Activated CD4-positive, CD25-positive, alpha-beta regulatory T cell treated with anti-CD3 and anti-CD28 coated beads, Interleukin-2, amount 50 U/mL, for 24 hours (primary cell): Measurements from ENCODE around the gene ZNF232.
"Not testable (repeated sequence)": the region's sequence is repeated elsewhere in the genome, so short reads cannot be mapped to it uniquely, and the experiment has no call there.

Source experiments
- ATAC-seq, 2 donors: fragments of 150-1000 bp; cut with Tn5 transposase; one replicate each; pipeline ENCODE4 v1.10.0; 2021; ENCODE audit warnings: mild to moderate bottlenecking in 1 of 2, moderate library complexity in 1 of 2

ZNF232 gene

GRCh38 chr17:5111402-5112204 lies at the start of gene ZNF232:
Gene ZNF232, minus strand, starts transcription at chr17:5111878. Its CDS starts 56 bp downstream, at chr17:5111822.
- ATAC-seq: peak; percentile 92

GRCh38 chr17:5160702-5161101 lies 49.0 kb upstream of the ZNF232 start:
- ATAC-seq: not testable (repeated sequence)

GRCh38 chr17:5146122-5146521 lies 34.4 kb upstream of the ZNF232 start:
- not testable (repeated sequence) for ATAC-seq

GRCh38 chr17:5142877-5143276 lies 31.2 kb upstream of the ZNF232 start:
- not testable (repeated sequence) for ATAC-seq

- no peak for ATAC-seq
Measured at GRCh38 chr17:5139458-5139732, 27.7 kb upstream of the ZNF232 start.

GRCh38 chr17:5138616-5139457 lies 27.2 kb upstream of the ZNF232 start:
- ATAC-seq: no peak

GRCh38 chr17:5138198-5138544 lies 26.5 kb upstream of the ZNF232 start:
- not testable (repeated sequence) for ATAC-seq

- not testable (repeated sequence) for ATAC-seq
Measured at GRCh38 chr17:5137511-5138197, 26.0 kb upstream of the ZNF232 start.

GRCh38 chr17:5136580-5137412 lies 25.1 kb upstream of the ZNF232 start:
- ATAC-seq: not testable (repeated sequence)

GRCh38 chr17:5135726-5136579 lies 24.3 kb upstream of the ZNF232 start:
- ATAC-seq: no peak

GRCh38 chr17:5135131-5135712 lies 23.5 kb upstream of the ZNF232 start:
- ATAC-seq: not testable (repeated sequence)

GRCh38 chr17:5134571-5134970 lies 22.9 kb upstream of the ZNF232 start:
- ATAC-seq: not testable (repeated sequence)

GRCh38 chr17:5133961-5134360 lies 22.3 kb upstream of the ZNF232 start:
- not testable (repeated sequence) for ATAC-seq

GRCh38 chr17:5133311-5133710 lies 21.6 kb upstream of the ZNF232 start:
- no peak for ATAC-seq

GRCh38 chr17:5132503-5133225 lies 21.0 kb upstream of the ZNF232 start:
- not testable (repeated sequence) for ATAC-seq

- not testable (repeated sequence) for ATAC-seq
Measured at GRCh38 chr17:5131799-5132502, 20.3 kb upstream of the ZNF232 start.

GRCh38 chr17:5131146-5131715 lies 19.6 kb upstream of the ZNF232 start:
- ATAC-seq: no peak

- not testable (repeated sequence) for ATAC-seq
Measured at GRCh38 chr17:5130687-5131086, 19.0 kb upstream of the ZNF232 start.

GRCh38 chr17:5130261-5130660 lies 18.6 kb upstream of the ZNF232 start:
- ATAC-seq: not testable (repeated sequence)
